Activated naive CD4-positive, alpha-beta T cell treated with anti-CD3 and anti-CD28 coated beads, Interleukin-2, amount 10 ng/mL, durations not matched to agents 7 days and 5 days (primary cell): ENCODE measurements around the gene TBL1X.
"Not testable (repeated sequence)": the region's sequence is repeated elsewhere in the genome, so short reads cannot be mapped to it uniquely, and the experiment has no call there.

ENCODE experiments used
- CTCF ChIA-PET: fragments of 350-600 bp; sonication (Branson Sonifier 250); formaldehyde crosslinking; loops from one replicate; lab custom pipeline; 2021; ENCODE audit warnings: antibody characterized with exemption; lab: Charles Lee
- DNase-seq: peaks from one replicate; pipeline ENCODE4 v3.0.0-alpha.2; 2020
- H3K27ac Mint-ChIP-seq: one replicate; pipeline ENCODE4 v1.8.0; 2021; ENCODE audit warnings: mild to moderate bottlenecking, moderate library complexity, mixed read lengths
- H3K27me3 Mint-ChIP-seq: one replicate; pipeline ENCODE4 v1.8.0; 2021; ENCODE audit warnings: mild to moderate bottlenecking, mixed read lengths
- H3K36me3 Mint-ChIP-seq: one replicate; pipeline ENCODE4 v1.8.0; 2021; ENCODE audit warnings: mixed read lengths
- H3K4me1 Mint-ChIP-seq: one replicate; pipeline ENCODE4 v1.8.0; 2021; ENCODE audit warnings: mixed read lengths
- H3K4me3 Mint-ChIP-seq: one replicate; pipeline ENCODE4 v1.8.0; 2021; ENCODE audit warnings: mild to moderate bottlenecking, moderate library complexity, mixed read lengths
- H3K9me3 Mint-ChIP-seq: one replicate; pipeline ENCODE4 v1.8.0; 2021; ENCODE audit warnings: mixed read lengths

TBL1X gene

GRCh38 chrX:9464435-9465371 lies at the start of gene TBL1X:
TSS of gene TBL1X (plus strand) at chrX:9465058. CDS start at chrX:9653587, 188,529 bp downstream.
- Mint-ChIP-seq H3K27ac (peak within 1 kb of the TSS; percentile 89), H3K36me3 (peaks cover 8% of the 10 kb centered on the region), H3K9me3 (no peaks in the 10 kb centered on the region), H3K4me3 (peak within 1 kb of the TSS; percentile 78), H3K27me3 (no peaks in the 10 kb centered on the region), H3K4me1 (peaks cover 49% of the 10 kb centered on the region)
- peak; percentile 66 for DNase-seq
- CTCF ChIA-PET = no interaction called here

GRCh38 chrX:9416562-9417348 lies 48.1 kb upstream of the TBL1X start:
- Mint-ChIP-seq H3K4me1 (peaks cover 9% of the 10 kb centered on the region), H3K9me3 (no peaks in the 10 kb centered on the region), H3K36me3 (no peaks in the 10 kb centered on the region), H3K27ac (no peak overlapping the region), H3K4me3 (no peak overlapping the region), H3K27me3 (no peaks in the 10 kb centered on the region)
- no peak for DNase-seq
- CTCF ChIA-PET = interaction anchor here (0.6 kb wide), 1 partner anchor 12 kb away, joined by 3 read pairs; no protein-coding TSS in a partner anchor

- Mint-ChIP-seq H3K4me3 (no peak overlapping the region), H3K9me3 (no peaks in the 10 kb centered on the region), H3K36me3 (no peaks in the 10 kb centered on the region), H3K27ac (no peak overlapping the region), H3K4me1 (peaks cover 9% of the 10 kb centered on the region), H3K27me3 (no peaks in the 10 kb centered on the region)
- no peak for DNase-seq
- CTCF ChIA-PET = no interaction called here
These were observed 46.6 kb upstream of the TBL1X start for GRCh38 chrX:9418262-9418661.

GRCh38 chrX:9420275-9421265 lies 44.3 kb upstream of the TBL1X start:
- CTCF ChIA-PET = no interaction called here
- Mint-ChIP-seq H3K4me1 (peaks cover 9% of the 10 kb centered on the region), H3K36me3 (no peaks in the 10 kb centered on the region), H3K27me3 (no peaks in the 10 kb centered on the region), H3K27ac (no peak overlapping the region), H3K9me3 (no peaks in the 10 kb centered on the region), H3K4me3 (no peak overlapping the region)
- DNase-seq = no peak

- no peaks in the 10 kb centered on the region for H3K27me3 Mint-ChIP-seq
- no peak overlapping the region for H3K4me3 Mint-ChIP-seq
- CTCF ChIA-PET = no interaction called here
- DNase-seq = no peak
- H3K4me1 Mint-ChIP-seq = no peaks in the 10 kb centered on the region
- no peak overlapping the region for H3K27ac Mint-ChIP-seq
- H3K9me3 Mint-ChIP-seq = no peaks in the 10 kb centered on the region
- no peaks in the 10 kb centered on the region for H3K36me3 Mint-ChIP-seq
These were observed 35.1 kb upstream of the TBL1X start for GRCh38 chrX:9429767-9430166.

GRCh38 chrX:9430346-9430921 lies 34.4 kb upstream of the TBL1X start:
- no peak overlapping the region for H3K27ac Mint-ChIP-seq
- CTCF ChIA-PET = no interaction called here
- no peak overlapping the region for H3K4me3 Mint-ChIP-seq
- no peaks in the 10 kb centered on the region for H3K4me1 Mint-ChIP-seq
- H3K36me3 Mint-ChIP-seq = no peaks in the 10 kb centered on the region
- no peak for DNase-seq
- no peaks in the 10 kb centered on the region for H3K9me3 Mint-ChIP-seq
- H3K27me3 Mint-ChIP-seq = no peaks in the 10 kb centered on the region

GRCh38 chrX:9431281-9431680 lies 33.6 kb upstream of the TBL1X start:
- CTCF ChIA-PET = no interaction called here
- no peak for DNase-seq

GRCh38 chrX:9433596-9433995 lies 31.3 kb upstream of the TBL1X start:
- no peaks in the 10 kb centered on the region for H3K9me3 Mint-ChIP-seq
- no peaks in the 10 kb centered on the region for H3K27me3 Mint-ChIP-seq
- no peak overlapping the region for H3K27ac Mint-ChIP-seq
- H3K36me3 Mint-ChIP-seq = no peaks in the 10 kb centered on the region
- no peaks in the 10 kb centered on the region for H3K4me1 Mint-ChIP-seq
- H3K4me3 Mint-ChIP-seq = no peak overlapping the region
- CTCF ChIA-PET = no interaction called here
- DNase-seq = no peak

More at GRCh38 chrX:9431281-9431680, 33.6 kb upstream of the TBL1X start:
- Mint-ChIP-seq H3K27ac (no peak overlapping the region), H3K9me3 (no peaks in the 10 kb centered on the region), H3K4me1 (no peaks in the 10 kb centered on the region), H3K27me3 (no peaks in the 10 kb centered on the region), H3K36me3 (no peaks in the 10 kb centered on the region), H3K4me3 (no peak overlapping the region)

GRCh38 chrX:9434051-9434550 lies 30.8 kb upstream of the TBL1X start:
- Mint-ChIP-seq H3K4me1 (no peaks in the 10 kb centered on the region), H3K9me3 (no peaks in the 10 kb centered on the region), H3K4me3 (no peak overlapping the region), H3K27ac (no peak overlapping the region), H3K27me3 (no peaks in the 10 kb centered on the region), H3K36me3 (no peaks in the 10 kb centered on the region)
- DNase-seq = no peak
- CTCF ChIA-PET = no interaction called here

GRCh38 chrX:9435086-9435485 lies 29.8 kb upstream of the TBL1X start:
- CTCF ChIA-PET, DNase-seq, H3K9me3 Mint-ChIP-seq, H3K36me3 Mint-ChIP-seq, H3K27me3 Mint-ChIP-seq, H3K4me1 Mint-ChIP-seq, H3K4me3 Mint-ChIP-seq, H3K27ac Mint-ChIP-seq: not testable (repeated sequence)

GRCh38 chrX:9436812-9437211 lies 28.0 kb upstream of the TBL1X start:
- no peak for DNase-seq
- no peak overlapping the region for H3K4me3 Mint-ChIP-seq
- H3K27me3 Mint-ChIP-seq = no peaks in the 10 kb centered on the region
- H3K9me3 Mint-ChIP-seq = no peaks in the 10 kb centered on the region
- H3K36me3 Mint-ChIP-seq = no peaks in the 10 kb centered on the region
- CTCF ChIA-PET = no interaction called here
- H3K4me1 Mint-ChIP-seq = peaks cover 7% of the 10 kb centered on the region
- no peak overlapping the region for H3K27ac Mint-ChIP-seq

- Mint-ChIP-seq H3K27me3 (no peaks in the 10 kb centered on the region), H3K36me3 (no peaks in the 10 kb centered on the region), H3K4me3 (no peak overlapping the region), H3K27ac (no peak overlapping the region), H3K9me3 (no peaks in the 10 kb centered on the region), H3K4me1 (peaks cover 7% of the 10 kb centered on the region)
- CTCF ChIA-PET = no interaction called here
- DNase-seq = no peak
These were observed 25.8 kb upstream of the TBL1X start for GRCh38 chrX:9438933-9439494.
